ENCODE results near the gene SPPL2C.

SPPL2C gene

GRCh38 chr17:45836047-45837044, 8.3 kb upstream of the SPPL2C start:
- no peak for TF ChIP-seq CTCF (conservative IDR thresholded peaks at IDR 0.05; ENCODE audit: control insufficient read depth, insufficient read depth, low read depth, low read length)
- no peak overlapping the region for H3K4me3 ChIP-seq (ENCODE audit: control insufficient read depth, low read depth, low read length)
- DNase-seq (ENCODE audit: low read depth), result no peak

- no peak for DNase-seq (ENCODE audit: low read depth)
- no peak overlapping the region for H3K4me3 ChIP-seq (ENCODE audit: control insufficient read depth, low read depth, low read length)
- no peak for TF ChIP-seq CTCF (conservative IDR thresholded peaks at IDR 0.05; ENCODE audit: control insufficient read depth, insufficient read depth, low read depth, low read length)
These were observed 7.5 kb upstream of the SPPL2C start for GRCh38 chr17:45837187-45837586.

GRCh38 chr17:45837603-45838002, 7.1 kb upstream of the SPPL2C start:
- DNase-seq (ENCODE audit: low read depth), result no peak
- no peak overlapping the region for H3K4me3 ChIP-seq (ENCODE audit: control insufficient read depth, low read depth, low read length)
- no peak for TF ChIP-seq CTCF (conservative IDR thresholded peaks at IDR 0.05; ENCODE audit: control insufficient read depth, insufficient read depth, low read depth, low read length)

- DNase-seq (ENCODE audit: low read depth), result no peak
- no peak for TF ChIP-seq CTCF (conservative IDR thresholded peaks at IDR 0.05; ENCODE audit: control insufficient read depth, insufficient read depth, low read depth, low read length)
- no peak overlapping the region for H3K4me3 ChIP-seq (ENCODE audit: control insufficient read depth, low read depth, low read length)
These were observed 5.9 kb upstream of the SPPL2C start for GRCh38 chr17:45838751-45839295.

GRCh38 chr17:45839442-45839841, 5.2 kb upstream of the SPPL2C start:
- TF ChIP-seq CTCF (conservative IDR thresholded peaks at IDR 0.05; ENCODE audit: control insufficient read depth, insufficient read depth, low read depth, low read length), result no peak
- H3K4me3 ChIP-seq (ENCODE audit: control insufficient read depth, low read depth, low read length), result no peak overlapping the region
- DNase-seq (ENCODE audit: low read depth), result no peak

GRCh38 chr17:45841186-45841585, 3.5 kb upstream of the SPPL2C start:
- no peak for DNase-seq (ENCODE audit: low read depth)
- no peak overlapping the region for H3K4me3 ChIP-seq (ENCODE audit: control insufficient read depth, low read depth, low read length)
- no peak for TF ChIP-seq CTCF (conservative IDR thresholded peaks at IDR 0.05; ENCODE audit: control insufficient read depth, insufficient read depth, low read depth, low read length)

Measured in fibroblast of mammary gland (primary cell).